Motor neuron (in vitro differentiated cells): Measurements from ENCODE around the gene ZNF391. TPM values are rescaled to one million over a fixed set of nuclear protein-coding genes. Genes with fewer than 3 reads are reported as not detected.
"Not testable (repeated sequence)": the region's sequence is repeated elsewhere in the genome, so short reads cannot be mapped to it uniquely, and the experiment has no call there.

ENCODE experiments used
- ATAC-seq, 8 experiments: fragments of 200-7000 bp; cut with Tn5 transposase; replicated peaks in 6 of 8; 2 replicates each; pipeline ENCODE4 v1.8.0; 2021; ENCODE audit warnings: mild to moderate bottlenecking in 8 of 8, moderate library complexity in 8 of 8
- H3K27ac ChIP-seq, 2 donors: fragments of 250-450 bp; sonication (Bioruptor Pico); 2 replicates each; pipeline ENCODE4 v1.9.0; 2021; ENCODE audit warnings: antibody characterized with exemption in 2 of 2, mild to moderate bottlenecking in 2 of 2, moderate library complexity in 1 of 2
- H3K4me1 ChIP-seq, 2 donors: fragments of 250-450 bp; sonication (Bioruptor Pico); replicated peaks in 1 of 2; 2 replicates each; pipeline ENCODE4 v1.6.1; 2021; ENCODE audit warnings: antibody characterized with exemption in 2 of 2, mild to moderate bottlenecking in 2 of 2, moderate library complexity in 1 of 2
- H3K4me3 ChIP-seq, 5 donors: fragments of 250-450 bp; sonication (Bioruptor Pico); 2 replicates each; pipeline ENCODE4 v1.9.0; 2021; ENCODE audit warnings: antibody characterized with exemption in 5 of 5, mild to moderate bottlenecking in 5 of 5, moderate library complexity in 4 of 5
- WGBS, 10 experiments: fragments of 450-650 bp; shearing (Covaris generic); methylation state at CpG; one replicate each; pipeline ENCODE4 v1.0.0; 2022; 5-methylcytosine and 5-hydroxymethylcytosine counted together
- in situ Hi-C, 9 experiments: fragments of 400-800 bp; cut with MboI; loops; one replicate each; pipeline ENCODE4 v1.15.0; 2021; ENCODE audit warnings: low sequenced_read_pairs in 9 of 9, low pct_unique_long_range_greater_than_20kb in 2 of 9; ENCODE audit not compliant: unreplicated experiment in 9 of 9
- total RNA-seq, 8 experiments: library from RNA; unstranded; fragments of 300-600 nt; gene quantifications; 2 replicates each; pipeline versions ENCODE4 v1.2.3 to v1.2.4, GENCODE V29; 2022

ZNF391 gene
- total RNA-seq, 8 experiments from 2014 or later = 0.20 to 12.7 (median 6.5) TPM

GRCh38 chr6:27392623-27393022, 4.1 kb downstream of the ZNF391 start:
- no peak for ATAC-seq
- H3K27ac ChIP-seq = no peak overlapping the region
- WGBS, 10 experiments = 50 to 100% (median 85%) methylated on average over 1 of the region's 1 CpG; no CpG with 5 or more reads in 4 of the 10 experiments
- H3K4me3 ChIP-seq = no peak overlapping the region
- in situ Hi-C loops = no loop called here
- peaks cover 2 to 3% of the 10 kb centered on the region in 2 donors for H3K4me1 ChIP-seq

- WGBS, 10 experiments = 40 to 100% (median 82%) methylated on average over 1 of the region's 1 CpG; no CpG with 5 or more reads in 4 of the 10 experiments
- H3K27ac ChIP-seq = no peak overlapping the region
- in situ Hi-C loops = no loop called here
- no peak for ATAC-seq
- peaks cover 2 to 3% of the 10 kb centered on the region in 2 donors for H3K4me1 ChIP-seq
- H3K4me3 ChIP-seq = no peak overlapping the region
Observed at GRCh38 chr6:27394073-27394472, 5.5 kb downstream of the ZNF391 start.

GRCh38 chr6:27400877-27401642, 12.5 kb downstream of the ZNF391 start:
- no peak overlapping the region for H3K4me3 ChIP-seq
- in situ Hi-C loops = no loop called here
- ATAC-seq = no peak
- WGBS, 10 experiments = 62 to 97% (median 88%) methylated on average over 3 to 15 of the region's 16 CpGs
- no peaks in the 10 kb centered on the region for H3K4me1 ChIP-seq
- H3K27ac ChIP-seq = no peak overlapping the region

GRCh38 chr6:27406085-27406484, 17.5 kb downstream of the ZNF391 start:
- H3K27ac ChIP-seq = no peak overlapping the region
- H3K4me3 ChIP-seq = no peak overlapping the region
- no peaks in the 10 kb centered on the region for H3K4me1 ChIP-seq
- 0 to 100% (median 63%) methylated on average over 1 to 3 of the region's 3 CpGs; no CpG with 5 or more reads in 2 of the 10 experiments for WGBS, 10 experiments
- in situ Hi-C loops = no loop called here
- ATAC-seq = no peak

- Histone ChIP-seq H3K4me3 (no peak overlapping the region), H3K4me1 (no peaks in the 10 kb centered on the region), H3K27ac (no peak overlapping the region)
- in situ Hi-C loops = no loop called here
- 6 to 100% (median 73%) methylated on average over 1 to 6 of the region's 8 CpGs for WGBS, 10 experiments
- ATAC-seq = no peak
Observed at GRCh38 chr6:27407153-27407814, 18.7 kb downstream of the ZNF391 start.

- Histone ChIP-seq H3K27ac (no peak overlapping the region), H3K4me3 (no peak overlapping the region), H3K4me1 (no peaks in the 10 kb centered on the region)
- 34 to 89% (median 80%) methylated on average over 2 to 4 of the region's 4 CpGs for WGBS, 10 experiments
- ATAC-seq = no peak
- in situ Hi-C loops = no loop called here
Observed at GRCh38 chr6:27414300-27414699, 25.7 kb downstream of the ZNF391 start.

GRCh38 chr6:27414996-27415395, 26.4 kb downstream of the ZNF391 start:
- 0 to 100% (median 80%) methylated on average over 1 of the region's 1 CpG; no CpG with 5 or more reads in 1 of the 10 experiments for whole genome bisulfite sequencing, 10 experiments
- Histone ChIP-seq H3K4me3 (no peak overlapping the region), H3K4me1 (no peaks in the 10 kb centered on the region), H3K27ac (no peak overlapping the region)
- no peak for ATAC-seq
- in situ Hi-C loops = no loop called here

GRCh38 chr6:27415898-27416297, 27.3 kb downstream of the ZNF391 start:
- Histone ChIP-seq H3K4me1 (no peaks in the 10 kb centered on the region), H3K4me3 (no peak overlapping the region), H3K27ac (no peak overlapping the region)
- ATAC-seq = no peak
- in situ Hi-C loops = no loop called here
- WGBS, 10 experiments = 0 to 100% (median 72%) methylated on average over 1 to 2 of the region's 2 CpGs; no CpG with 5 or more reads in 2 of the 10 experiments

- Histone ChIP-seq H3K4me1 (no peaks in the 10 kb centered on the region), H3K4me3 (no peak overlapping the region), H3K27ac (no peak overlapping the region)
- no peak for ATAC-seq
- in situ Hi-C loops = no loop called here
Observed at GRCh38 chr6:27419363-27419762, 30.8 kb downstream of the ZNF391 start.

- Histone ChIP-seq H3K4me1 (no peaks in the 10 kb centered on the region), H3K4me3 (no peak overlapping the region), H3K27ac (no peak overlapping the region)
- in situ Hi-C loops = no loop called here
- no peak for ATAC-seq
- 33 to 98% (median 90%) methylated on average over 4 to 30 of the region's 32 CpGs for WGBS, 10 experiments
Observed at GRCh38 chr6:27422651-27423332, 34.2 kb downstream of the ZNF391 start.

- H3K4me3 ChIP-seq, in situ Hi-C loops, ATAC-seq: not testable (repeated sequence)
Observed at GRCh38 chr6:27424851-27425250, 36.3 kb downstream of the ZNF391 start.

GRCh38 chr6:27426045-27426620, 37.6 kb downstream of the ZNF391 start:
- in situ Hi-C loops = no loop called here

More at GRCh38 chr6:27424851-27425250, 36.3 kb downstream of the ZNF391 start:
- 0 to 92% (median 70%) methylated on average over 1 to 8 of the region's 36 CpGs; no CpG with 5 or more reads in 6 of the 10 experiments for WGBS, 10 experiments
- H3K27ac ChIP-seq, H3K4me1 ChIP-seq: not testable (repeated sequence)

GRCh38 chr6:27428502-27428901, 39.9 kb downstream of the ZNF391 start:
- Histone ChIP-seq H3K4me3 (no peak overlapping the region), H3K4me1 (no peaks in the 10 kb centered on the region), H3K27ac (no peak overlapping the region)
- 8 to 94% (median 60%) methylated on average over 2 to 4 of the region's 4 CpGs; no CpG with 5 or more reads in 1 of the 10 experiments for WGBS, 10 experiments
- in situ Hi-C loops = no loop called here
- ATAC-seq = no peak

More at GRCh38 chr6:27426045-27426620, 37.6 kb downstream of the ZNF391 start:
- Histone ChIP-seq H3K4me3 (no peak overlapping the region), H3K27ac (no peak overlapping the region), H3K4me1 (no peaks in the 10 kb centered on the region)
- WGBS, 10 experiments = 7 to 80% (median 25%) methylated on average over 1 to 4 of the region's 4 CpGs; no CpG with 5 or more reads in 5 of the 10 experiments
- peak in 1 of 8 experiments; percentile 45 for ATAC-seq
